ENCODE data around the gene ASXL1. TPM values are rescaled to one million over a fixed set of nuclear protein-coding genes. Genes with fewer than 3 reads are reported as not detected.

The ASXL1 gene
- total and polyA plus RNA-seq, 2 experiments from 2014 or later, result 10.4 to 29.0 TPM

- TF ChIP-seq ZNF462 (CRISPR knock-in tag; IDR thresholded peaks at IDR 0.05) (no peak), ETS1 (IDR thresholded peaks at IDR 0.05) (no peak), EZH2 (IDR thresholded peaks at IDR 0.05; ENCODE audit: low read depth, unreplicated experiment) (no peak), EZH2phosphoT487 (IDR thresholded peaks at IDR 0.05; ENCODE audit: unreplicated experiment) (no peak), STAT1 (IDR thresholded peaks at IDR 0.05; ENCODE audit: unreplicated experiment) (no peak)
Measured at GRCh38 chr20:32320305-32320704, 37.8 kb upstream of the ASXL1 start (continued).

- ATAC-seq, result no peak
- no peak overlapping the region for H3K4me3 Mint-ChIP-seq
- H3K27me3 Mint-ChIP-seq (ENCODE audit: insufficient read depth, low read depth, poor library complexity), result no peaks in the 10 kb centered on the region
- no peak for TF ChIP-seq CTCF (conservative IDR thresholded peaks at IDR 0.05; ENCODE audit: low read depth in 2 of 2)
- no peak for TF ChIP-seq ZNF331 (CRISPR knock-in tag; IDR thresholded peaks at IDR 0.05; ENCODE audit: low read depth)
- TF ChIP-seq NANOG (IDR thresholded peaks at IDR 0.05; ENCODE audit: borderline replicate concordance), result no peak
Measured at GRCh38 chr20:32321390-32321789, 36.7 kb upstream of the ASXL1 start.

More at GRCh38 chr20:32321390-32321789, 36.7 kb upstream of the ASXL1 start:
- Histone ChIP-seq H3K27me3 (ENCODE audit: insufficient read depth) (no peaks in the 10 kb centered on the region), H3K36me3 (ENCODE audit: insufficient read depth) (peaks cover 9% of the 10 kb centered on the region), H3K79me2 (replicated peaks; ENCODE audit: insufficient read depth) (no peaks in the 10 kb centered on the region), H3K9me2 (ENCODE audit: insufficient read depth) (no peaks in the 10 kb centered on the region), H3K27ac (ENCODE audit: low read depth) (0 out of 2 replicates have a peak overlapping the region, but pooled peaks have one; percentile 39), H4K20me1 (replicated peaks; ENCODE audit: insufficient read depth) (peaks cover 24% of the 10 kb centered on the region), H2AFZ (no peak overlapping the region), H3K4me2 (no peak overlapping the region), H3F3A (replicated peaks; ENCODE audit: low read depth) (peaks cover 11% of the 10 kb centered on the region; the same call in 1 of the 2 replicates), H3K4me1 (ENCODE audit: insufficient read depth) (no peaks in the 10 kb centered on the region), H3K4me3 (no peak overlapping the region)
- H3K27ac Mint-ChIP-seq, result no peak overlapping the region
- no peaks in the 10 kb centered on the region; the same call in 2 of the 3 replicates for H3K9me3 Mint-ChIP-seq
- no peak for DNase-seq (ENCODE audit: low spot score)
- H3K36me3 Mint-ChIP-seq (ENCODE audit: low read depth), result peaks cover 9% of the 10 kb centered on the region
- no peaks in the 10 kb centered on the region for H3K4me1 Mint-ChIP-seq

All from GM23338 (cell line).